Brain microvascular endothelial cell (primary cell): ENCODE data around the gene YY2.

Source experiments
- DNase-seq: peaks from one replicate; pipeline ENCODE4 v3.0.0-alpha.2; 2020
- H3K27ac ChIP-seq: fragments of 250-450 bp; sonication (Bioruptor Pico); 2 replicates; pipeline ENCODE4 v1.5.1; 2020; ENCODE audit warnings: mild to moderate bottlenecking, moderate library complexity
- H3K27me3 ChIP-seq: fragments of 250-450 bp; sonication (Bioruptor Pico); replicated peaks from 2 replicates; pipeline ENCODE4 v1.5.1; 2020; ENCODE audit warnings: mild to moderate bottlenecking
- H3K36me3 ChIP-seq: fragments of 250-450 bp; sonication (Bioruptor Pico); replicated peaks from 2 replicates; pipeline ENCODE4 v1.5.1; 2020; ENCODE audit warnings: mild to moderate bottlenecking
- H3K4me3 ChIP-seq: 2 replicates; pipeline ENCODE4 v1.5.1; 2011; ENCODE audit warnings: low read depth, mild to moderate bottlenecking, control low read depth, low read length, moderate library complexity
- in situ Hi-C: cut with HindIII; loops from 2 replicates; pipeline ENCODE4 v1.10.0; 2017; ENCODE audit warnings: low sequenced_read_pairs, low pct_ligation_motif_present
- TF ChIP-seq, protein P1 (sequence below): IDR thresholded peaks from 2 replicates; pipeline ENCODE4 v1.5.1; 2011; ENCODE audit warnings: low read depth, mild to moderate bottlenecking, moderate library complexity, low read length, control low read depth, inconsistent platforms; ENCODE audit errors: missing control alignments

Gene YY2

DNA sequence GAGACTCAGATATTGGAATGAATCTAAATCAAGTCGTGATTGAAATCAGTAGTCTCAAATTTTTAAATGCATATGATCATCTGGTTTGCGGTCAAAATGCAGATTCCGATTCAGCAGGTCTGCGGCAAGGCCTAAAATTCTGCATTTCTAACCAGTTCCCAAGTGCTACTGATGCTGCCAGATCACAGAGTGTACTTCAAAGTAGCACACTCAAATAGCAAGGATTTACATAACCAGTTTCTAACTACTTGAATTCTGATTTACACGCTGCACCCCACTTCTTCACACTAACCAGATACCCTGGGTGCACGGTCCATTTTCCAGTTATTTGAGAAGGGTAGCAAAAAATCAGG, 15.6 kb upstream of the YY2 start:
- H3K36me3 ChIP-seq: no peaks in the 10 kb centered on the region
- no peak for DNase-seq
- H3K27ac ChIP-seq: peak overlapping the region; percentile 76
- H3K27me3 ChIP-seq: no peaks in the 10 kb centered on the region
- in situ Hi-C loops: no loop called here
- peak overlapping the region; percentile 78 for H3K4me3 ChIP-seq
- TF ChIP-seq, protein P1, sequence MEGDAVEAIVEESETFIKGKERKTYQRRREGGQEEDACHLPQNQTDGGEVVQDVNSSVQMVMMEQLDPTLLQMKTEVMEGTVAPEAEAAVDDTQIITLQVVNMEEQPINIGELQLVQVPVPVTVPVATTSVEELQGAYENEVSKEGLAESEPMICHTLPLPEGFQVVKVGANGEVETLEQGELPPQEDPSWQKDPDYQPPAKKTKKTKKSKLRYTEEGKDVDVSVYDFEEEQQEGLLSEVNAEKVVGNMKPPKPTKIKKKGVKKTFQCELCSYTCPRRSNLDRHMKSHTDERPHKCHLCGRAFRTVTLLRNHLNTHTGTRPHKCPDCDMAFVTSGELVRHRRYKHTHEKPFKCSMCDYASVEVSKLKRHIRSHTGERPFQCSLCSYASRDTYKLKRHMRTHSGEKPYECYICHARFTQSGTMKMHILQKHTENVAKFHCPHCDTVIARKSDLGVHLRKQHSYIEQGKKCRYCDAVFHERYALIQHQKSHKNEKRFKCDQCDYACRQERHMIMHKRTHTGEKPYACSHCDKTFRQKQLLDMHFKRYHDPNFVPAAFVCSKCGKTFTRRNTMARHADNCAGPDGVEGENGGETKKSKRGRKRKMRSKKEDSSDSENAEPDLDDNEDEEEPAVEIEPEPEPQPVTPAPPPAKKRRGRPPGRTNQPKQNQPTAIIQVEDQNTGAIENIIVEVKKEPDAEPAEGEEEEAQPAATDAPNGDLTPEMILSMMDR: no peak

GRCh38 chrX:21843179-21843578, 12.6 kb upstream of the YY2 start:
- no peak for DNase-seq
- Histone ChIP-seq H3K36me3 (no peaks in the 10 kb centered on the region), H3K27me3 (no peaks in the 10 kb centered on the region), H3K4me3 (no peak overlapping the region), H3K27ac (no peak overlapping the region)
- TF ChIP-seq, protein P1: no peak
- in situ Hi-C loops: no loop called here

DNA sequence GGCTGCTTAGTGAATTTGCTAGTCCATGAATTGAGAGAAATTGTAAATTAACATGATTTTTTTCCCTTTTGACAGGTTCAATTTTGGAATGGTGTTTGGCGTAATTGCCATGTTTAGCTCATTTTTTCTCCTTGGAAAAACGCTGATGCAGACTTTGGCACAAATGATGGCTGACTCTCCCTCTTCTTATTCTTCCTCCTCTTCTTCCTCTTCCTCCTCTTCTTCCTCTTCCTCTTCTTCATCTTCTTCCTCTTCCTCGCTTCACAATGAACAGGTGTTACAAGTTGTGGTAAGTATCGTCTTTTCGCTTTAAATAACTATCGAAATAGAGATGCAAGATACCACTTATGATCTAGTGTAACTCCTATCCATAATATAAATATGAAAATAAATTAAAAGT, 10.7 kb upstream of the YY2 start:
- Histone ChIP-seq H3K36me3 (no peaks in the 10 kb centered on the region), H3K4me3 (no peak overlapping the region), H3K27me3 (no peaks in the 10 kb centered on the region), H3K27ac (no peak overlapping the region)
- no peak for DNase-seq
- in situ Hi-C loops: no loop called here
- TF ChIP-seq, protein P1: no peak

GRCh38 chrX:21847342-21847741, 8.4 kb upstream of the YY2 start:
- H3K36me3 ChIP-seq: no peaks in the 10 kb centered on the region
- in situ Hi-C loops: no loop called here
- no peak overlapping the region for H3K4me3 ChIP-seq
- TF ChIP-seq, protein P1: no peak
- H3K27me3 ChIP-seq: no peaks in the 10 kb centered on the region
- no peak for DNase-seq
- no peak overlapping the region for H3K27ac ChIP-seq

DNA sequence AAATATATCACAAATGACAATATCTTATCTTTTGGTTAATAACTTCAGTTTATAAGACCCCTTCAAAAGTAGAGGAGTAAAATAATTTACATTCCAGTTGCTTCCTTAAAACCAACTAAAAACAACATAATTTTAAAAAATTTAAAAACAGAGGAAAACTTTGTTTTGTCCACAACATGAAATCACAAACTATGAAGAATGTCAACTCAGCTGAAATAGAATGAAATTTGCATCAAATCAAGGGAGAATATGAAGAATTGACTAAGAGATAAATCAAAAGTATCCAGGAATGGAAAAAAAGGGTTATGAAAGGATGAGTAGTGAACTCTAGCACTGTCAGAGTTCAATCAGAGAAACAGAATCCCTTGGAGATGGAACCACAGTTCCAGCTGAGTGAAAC, 2.2 kb upstream of the YY2 start:
- no peak for DNase-seq
- in situ Hi-C loops: no loop called here
- H3K4me3 ChIP-seq: no peak overlapping the region
- no peak overlapping the region for H3K27ac ChIP-seq
- H3K36me3 ChIP-seq: no peaks in the 10 kb centered on the region
- no peaks in the 10 kb centered on the region for H3K27me3 ChIP-seq
- TF ChIP-seq, protein P1: no peak

GRCh38 chrX:21856504-21856903, 717 bp downstream of the YY2 start:
- Histone ChIP-seq H3K36me3 (no peaks in the 10 kb centered on the region), H3K27ac (no peak overlapping the region), H3K27me3 (no peaks in the 10 kb centered on the region), H3K4me3 (no peak overlapping the region)
- no peak for DNase-seq
- in situ Hi-C loops: no loop called here
- TF ChIP-seq, protein P1: no peak
